Measurements from ENCODE around the gene RNF182. TPM values are rescaled to one million over a fixed set of nuclear protein-coding genes. Genes with fewer than 3 reads are reported as not detected.

The RNF182 gene
- total RNA-seq, 2 experiments from 2014 or later = not detected

- POLR2A ChIA-PET = no interaction called here
- Mint-ChIP-seq H3K36me3 (ENCODE audit: low read depth) (no peaks in the 10 kb centered on the region), H3K4me3 (no peak overlapping the region), H3K4me1 (no peaks in the 10 kb centered on the region), H3K27me3 (peaks cover 30% of the 10 kb centered on the region), H3K9me3 (ENCODE audit: low read depth) (no peaks in the 10 kb centered on the region), H3K27ac (no peak overlapping the region)
- intact Hi-C loops (cut with DNase I, micrococcal nuclease) = no loop called here
- CTCF ChIA-PET = interaction anchor here (0.9 kb wide), 1 partner anchor 1426 kb away, joined by 3 read pairs; no protein-coding TSS in a partner anchor
- ATAC-seq (no peak), DNase-seq (no peak)
These were observed 6.0 kb upstream of the RNF182 start for GRCh38 chr6:13918686-13919250.

- no peaks in the 10 kb centered on the region for H3K36me3 Mint-ChIP-seq (ENCODE audit: low read depth)
- H3K27ac Mint-ChIP-seq = no peak overlapping the region
- POLR2A ChIA-PET = no interaction called here
- peaks cover 7% of the 10 kb centered on the region for H3K4me1 Mint-ChIP-seq
- no peak for DNase-seq
- H3K27me3 Mint-ChIP-seq = peaks cover 34% of the 10 kb centered on the region
- H3K4me3 Mint-ChIP-seq = no peak overlapping the region
- no peak for ATAC-seq
- intact Hi-C loops (cut with DNase I, micrococcal nuclease) = loop anchor here in 1 of 2 experiments (10.0 kb wide), 1 partner anchor 125 kb away; no protein-coding TSS in a partner anchor
- no peaks in the 10 kb centered on the region for H3K9me3 Mint-ChIP-seq (ENCODE audit: low read depth)
- CTCF ChIA-PET = interaction anchor here (0.9 to 1.5 kb wide), 3 partner anchors 11 to 1424 kb away, joined by 3 to 7 read pairs (median 7); no protein-coding TSS in a partner anchor
These were observed 4.9 kb upstream of the RNF182 start for GRCh38 chr6:13919861-13920260.

DNA sequence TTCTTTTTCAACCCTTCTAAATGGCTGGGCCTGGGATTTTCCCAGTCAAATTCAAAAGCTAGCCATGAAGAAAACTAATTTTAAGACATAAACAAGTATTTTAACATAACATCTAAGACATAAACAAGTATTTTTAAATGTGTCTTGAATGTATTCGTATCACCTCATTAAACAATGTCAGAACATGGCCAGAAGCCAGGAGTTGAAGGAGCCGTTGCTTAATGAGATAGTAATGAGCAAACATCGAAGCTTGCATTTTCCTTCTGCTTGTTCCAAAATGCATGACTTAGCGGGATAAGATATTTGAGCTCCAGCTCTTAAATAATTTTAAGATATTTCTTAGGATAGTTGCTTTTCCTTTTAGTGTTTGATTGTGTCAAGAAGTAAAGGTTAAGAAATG, 4.2 kb upstream of the RNF182 start:
- DNase-seq = no peak
- Mint-ChIP-seq H3K36me3 (ENCODE audit: low read depth) (no peaks in the 10 kb centered on the region), H3K27me3 (peaks cover 35% of the 10 kb centered on the region), H3K4me3 (no peak overlapping the region), H3K4me1 (peaks cover 12% of the 10 kb centered on the region), H3K27ac (no peak overlapping the region), H3K9me3 (ENCODE audit: low read depth) (no peaks in the 10 kb centered on the region)
- ChIA-PET CTCF (interaction anchor here (1.3 to 1.5 kb wide), 2 partner anchors 10 to 12 kb away, joined by 7 read pairs; no protein-coding TSS in a partner anchor), POLR2A (no interaction called here)
- intact Hi-C loops (cut with DNase I, micrococcal nuclease) = loop anchor here in 1 of 2 experiments (10.0 kb wide), 1 partner anchor 126 kb away; no protein-coding TSS in a partner anchor
- no peak for ATAC-seq

DNA sequence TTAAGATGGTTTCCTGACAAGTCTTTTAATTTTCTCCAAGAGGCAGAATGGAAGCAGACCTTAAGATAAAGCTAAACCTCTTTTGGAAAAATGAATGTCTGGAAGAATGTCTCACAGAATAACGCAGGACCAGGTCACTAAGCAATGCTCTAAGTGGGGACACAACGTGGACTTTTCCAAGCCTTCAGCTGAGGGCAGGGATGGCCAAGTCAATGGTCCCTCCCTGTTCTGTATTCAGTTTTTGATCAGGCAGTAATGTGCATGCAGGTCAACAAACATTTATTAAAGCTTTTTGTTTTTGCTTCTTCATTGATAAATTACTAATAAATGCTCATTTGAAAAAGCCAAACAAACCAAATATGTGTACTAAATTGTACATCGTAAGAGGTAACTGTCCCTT, 2.0 kb upstream of the RNF182 start:
- POLR2A ChIA-PET = no interaction called here
- Mint-ChIP-seq H3K27ac (no peak overlapping the region), H3K4me3 (no peak overlapping the region), H3K27me3 (peaks cover 48% of the 10 kb centered on the region), H3K9me3 (ENCODE audit: low read depth) (no peaks in the 10 kb centered on the region), H3K36me3 (ENCODE audit: low read depth) (no peaks in the 10 kb centered on the region), H3K4me1 (peaks cover 14% of the 10 kb centered on the region)
- CTCF ChIA-PET = interaction anchor here (0.6 to 2.0 kb wide), 7 partner anchors 10 to 189 kb away, joined by 3 to 10 read pairs (median 3); no protein-coding TSS in a partner anchor
- DNase-seq = no peak
- ATAC-seq = no peak
- intact Hi-C loops (cut with DNase I, micrococcal nuclease) = loop anchor here in 1 of 2 experiments (10.0 kb wide), 1 partner anchor 128 kb away; no protein-coding TSS in a partner anchor

DNA sequence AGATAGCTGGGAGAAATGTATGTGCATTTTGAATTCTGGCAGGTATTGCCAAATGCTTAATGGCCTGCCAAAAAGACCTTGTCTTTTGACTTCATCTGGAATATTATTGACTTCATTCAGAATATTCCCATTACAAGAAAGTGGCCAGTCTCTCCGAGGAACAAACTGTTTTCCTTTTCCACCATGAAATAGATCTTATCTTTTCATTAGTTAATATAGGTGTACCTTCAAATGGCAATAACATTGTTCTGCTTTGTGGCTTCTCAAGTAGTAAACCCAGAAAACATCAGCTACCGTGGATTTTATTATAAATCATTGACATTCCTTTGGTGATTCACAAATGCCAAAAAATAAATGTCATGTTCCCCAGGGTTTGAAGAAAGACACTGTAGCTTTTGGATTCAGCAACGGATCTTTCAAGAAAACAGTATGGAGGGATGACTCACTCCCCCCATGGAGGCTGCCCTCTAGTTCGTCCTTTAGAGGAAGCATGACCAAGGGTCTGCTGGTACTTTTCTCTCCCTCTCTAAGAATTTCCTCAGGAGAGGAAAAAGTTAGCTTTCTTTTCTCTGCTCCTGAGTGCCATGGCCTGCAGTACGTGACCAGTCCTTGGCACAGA, 1.1 kb upstream of the RNF182 start:
- H3K9me3 Mint-ChIP-seq (ENCODE audit: low read depth) = no peaks in the 10 kb centered on the region
- H3K4me3 Mint-ChIP-seq = peak overlapping the region; percentile 71
- ChIA-PET POLR2A (no interaction called here), CTCF (interaction anchor here (0.6 to 2.1 kb wide), 9 partner anchors 11 to 1095 kb away, joined by 3 to 10 read pairs (median 5); no protein-coding TSS in a partner anchor)
- no peaks in the 10 kb centered on the region for H3K36me3 Mint-ChIP-seq (ENCODE audit: low read depth)
- intact Hi-C loops (cut with DNase I, micrococcal nuclease) = loop anchor here in 1 of 2 experiments (10.0 kb wide), 1 partner anchor 129 kb away; no protein-coding TSS in a partner anchor
- ATAC-seq = peak; percentile 8
- H3K27me3 Mint-ChIP-seq = peaks cover 49% of the 10 kb centered on the region
- H3K4me1 Mint-ChIP-seq = peaks cover 14% of the 10 kb centered on the region
- no peak overlapping the region for H3K27ac Mint-ChIP-seq
- no peak for DNase-seq

DNA sequence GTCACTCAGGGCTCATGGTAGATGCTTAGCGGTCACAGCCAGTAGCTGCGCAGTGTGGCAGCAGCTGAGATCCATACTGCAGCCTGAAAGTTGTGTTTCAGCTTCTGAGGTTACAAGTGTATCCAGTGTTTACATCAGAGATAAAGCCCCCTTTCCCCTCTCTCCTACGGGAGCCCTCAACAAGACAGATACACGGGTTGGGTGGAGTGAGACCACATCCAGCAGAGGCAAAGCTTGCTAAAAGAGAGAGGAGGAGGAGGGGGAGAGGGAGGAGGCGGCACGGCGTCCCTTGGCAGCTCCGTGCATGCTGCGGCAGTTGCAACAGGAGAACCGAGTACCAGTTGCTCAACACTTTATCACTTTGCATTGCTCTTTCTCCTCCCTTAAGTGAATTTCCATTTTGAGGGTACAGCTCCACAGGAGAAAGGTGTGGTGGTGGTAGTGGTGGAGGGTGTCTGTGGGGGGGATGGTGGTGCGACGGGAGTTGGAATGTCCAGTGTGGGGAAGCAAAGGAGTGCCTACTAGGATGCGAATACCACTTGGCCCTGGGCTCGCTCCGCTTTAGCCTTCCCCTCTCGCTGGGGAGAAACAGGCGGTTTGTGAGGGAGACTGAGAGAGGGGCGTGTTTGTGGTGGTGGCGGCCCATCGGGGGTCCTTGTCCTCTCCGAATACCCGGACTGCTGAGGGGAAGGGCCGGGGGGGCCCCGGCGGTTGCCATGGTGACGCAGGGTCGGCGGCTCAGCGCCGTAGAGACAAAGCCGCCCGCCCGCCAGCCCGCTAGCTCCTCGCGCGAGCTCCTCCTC, 405 bp upstream of the RNF182 start:
- Mint-ChIP-seq H3K4me1 (peaks cover 14% of the 10 kb centered on the region), H3K4me3 (peak overlapping the region; percentile 71), H3K9me3 (ENCODE audit: low read depth) (no peaks in the 10 kb centered on the region), H3K36me3 (ENCODE audit: low read depth) (no peaks in the 10 kb centered on the region), H3K27ac (no peak overlapping the region), H3K27me3 (peaks cover 51% of the 10 kb centered on the region)
- peak; percentile 88 for ATAC-seq
- intact Hi-C loops (cut with DNase I, micrococcal nuclease) = loop anchor here in 1 of 2 experiments (10.0 kb wide), 1 partner anchor 130 kb away; no protein-coding TSS in a partner anchor
- DNase-seq = peak; percentile 31
- ChIA-PET POLR2A (no interaction called here), CTCF (interaction anchor here (0.6 to 2.1 kb wide), 9 partner anchors 11 to 1096 kb away, joined by 3 to 7 read pairs (median 5); no protein-coding TSS in a partner anchor)

GRCh38 chr6:13926378-13926777, 1.6 kb downstream of the RNF182 start:
- DNase-seq (no peak), ATAC-seq (no peak)
- intact Hi-C loops (cut with DNase I, micrococcal nuclease) = loop anchor here in 1 of 2 experiments (5.0 to 10.0 kb wide), 2 partner anchors 132 to 141 kb away; no protein-coding TSS in a partner anchor
- CTCF ChIA-PET = no interaction called here
- Mint-ChIP-seq H3K36me3 (ENCODE audit: low read depth) (no peaks in the 10 kb centered on the region), H3K27me3 (peaks cover 64% of the 10 kb centered on the region), H3K4me3 (no peak overlapping the region), H3K4me1 (peaks cover 14% of the 10 kb centered on the region), H3K27ac (no peak overlapping the region), H3K9me3 (ENCODE audit: low read depth) (no peaks in the 10 kb centered on the region)
- POLR2A ChIA-PET = no interaction called here

GRCh38 chr6:13927203-13927602, 2.5 kb downstream of the RNF182 start:
- intact Hi-C loops (cut with DNase I, micrococcal nuclease) = loop anchor here in 1 of 2 experiments (5.0 to 10.0 kb wide), 2 partner anchors 132 to 140 kb away; no protein-coding TSS in a partner anchor
- no peak for ATAC-seq
- DNase-seq = no peak
- peaks cover 14% of the 10 kb centered on the region for H3K4me1 Mint-ChIP-seq
- POLR2A ChIA-PET = no interaction called here
- peaks cover 68% of the 10 kb centered on the region for H3K27me3 Mint-ChIP-seq
- no peak overlapping the region for H3K4me3 Mint-ChIP-seq
- no peaks in the 10 kb centered on the region for H3K36me3 Mint-ChIP-seq (ENCODE audit: low read depth)
- no peak overlapping the region for H3K27ac Mint-ChIP-seq
- H3K9me3 Mint-ChIP-seq (ENCODE audit: low read depth) = no peaks in the 10 kb centered on the region
- CTCF ChIA-PET = interaction anchor here (1.1 to 1.9 kb wide), 2 partner anchors 11 to 13 kb away, joined by 3 to 5 read pairs; no protein-coding TSS in a partner anchor

GRCh38 chr6:13929196-13929595, 4.4 kb downstream of the RNF182 start:
- no peak overlapping the region for H3K4me3 Mint-ChIP-seq
- ATAC-seq = no peak
- no peaks in the 10 kb centered on the region for H3K36me3 Mint-ChIP-seq (ENCODE audit: low read depth)
- no peak overlapping the region for H3K27ac Mint-ChIP-seq
- DNase-seq = no peak
- intact Hi-C loops (cut with DNase I, micrococcal nuclease) = loop anchor here in 1 of 2 experiments (5.0 to 10.0 kb wide), 2 partner anchors 134 to 138 kb away; no protein-coding TSS in a partner anchor
- H3K27me3 Mint-ChIP-seq = peaks cover 52% of the 10 kb centered on the region
- CTCF ChIA-PET = no interaction called here
- peaks cover 11% of the 10 kb centered on the region for H3K4me1 Mint-ChIP-seq
- POLR2A ChIA-PET = no interaction called here
- no peaks in the 10 kb centered on the region for H3K9me3 Mint-ChIP-seq (ENCODE audit: low read depth)

DNA sequence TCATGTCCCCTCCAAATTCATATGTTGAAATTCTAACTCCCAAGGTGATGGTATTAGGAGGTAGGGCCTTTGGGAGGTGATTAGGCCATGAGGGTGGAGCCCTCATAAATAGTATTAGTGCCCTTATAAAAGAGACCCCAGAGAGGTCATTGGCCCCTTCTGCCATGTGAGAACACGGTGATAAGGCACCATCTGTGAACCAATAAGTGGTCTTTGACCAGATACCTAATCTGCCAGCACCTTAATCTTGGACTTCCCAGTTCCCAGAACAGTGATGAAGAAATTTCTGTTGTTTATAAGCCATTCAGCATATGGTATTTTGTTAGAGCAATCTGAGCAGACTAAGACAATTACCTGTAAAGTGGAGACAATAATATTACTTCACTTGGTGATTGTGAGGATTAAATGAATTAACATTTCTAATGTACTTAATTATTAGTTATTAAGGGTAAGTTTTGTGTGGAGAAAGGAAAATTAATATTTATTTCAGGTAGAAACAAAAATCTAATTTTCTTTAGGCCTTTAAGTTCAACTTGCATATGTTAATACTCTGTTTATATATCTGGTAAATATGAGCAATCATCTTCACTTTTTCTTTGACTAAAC, 7.1 kb downstream of the RNF182 start:
- H3K27me3 Mint-ChIP-seq = peaks cover 33% of the 10 kb centered on the region

DNA sequence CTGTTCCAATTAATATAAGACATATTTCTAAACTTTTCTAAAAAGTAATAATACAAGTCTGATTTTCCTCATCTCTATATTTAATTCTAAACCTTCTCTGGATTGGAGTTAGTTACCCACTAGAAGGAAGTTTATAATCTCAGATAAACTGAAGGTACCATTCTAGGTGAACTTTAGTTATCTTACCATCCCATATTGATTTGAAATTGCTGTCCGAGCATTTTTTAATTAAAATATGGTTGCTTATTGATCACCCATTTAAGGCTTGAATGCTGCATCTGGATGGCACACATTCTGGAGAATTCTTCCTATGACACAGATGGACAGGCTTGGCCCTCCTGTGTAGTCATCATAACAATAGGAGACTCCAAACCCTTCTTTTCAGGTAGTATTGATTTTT, 8.0 kb downstream of the RNF182 start:
- no peak overlapping the region for H3K27ac Mint-ChIP-seq
- DNase-seq (no peak), ATAC-seq (no peak)
- peaks cover 26% of the 10 kb centered on the region for H3K27me3 Mint-ChIP-seq
- CTCF ChIA-PET = no interaction called here
- no peaks in the 10 kb centered on the region for H3K9me3 Mint-ChIP-seq (ENCODE audit: low read depth)
- H3K4me3 Mint-ChIP-seq = no peak overlapping the region
- no peaks in the 10 kb centered on the region for H3K36me3 Mint-ChIP-seq (ENCODE audit: low read depth)
- H3K4me1 Mint-ChIP-seq = peaks cover 14% of the 10 kb centered on the region
- intact Hi-C loops (cut with DNase I, micrococcal nuclease) = no loop called here
- POLR2A ChIA-PET = no interaction called here

More for the DNA sequence above, 7.1 kb downstream of the RNF182 start:
- Mint-ChIP-seq H3K36me3 (ENCODE audit: low read depth) (no peaks in the 10 kb centered on the region), H3K4me3 (no peak overlapping the region), H3K9me3 (ENCODE audit: low read depth) (no peaks in the 10 kb centered on the region), H3K27ac (no peak overlapping the region), H3K4me1 (peaks cover 14% of the 10 kb centered on the region)
- ChIA-PET CTCF (interaction anchor here (2.2 kb wide), 1 partner anchor 12 kb away, joined by 7 read pairs; no protein-coding TSS in a partner anchor), POLR2A (no interaction called here)
- no peak for DNase-seq
- intact Hi-C loops (cut with DNase I, micrococcal nuclease) = no loop called here
- no peak for ATAC-seq

Data from activated CD4-positive, alpha-beta T cell treated with anti-CD3 and anti-CD28 coated beads for 36 hours (primary cell).